Neutrophil (primary cell): ENCODE data around the gene REST.

Experiments used
- H3K27ac ChIP-seq: fragments of 200-600 bp; sonication (generic); 2 replicates; pipeline ENCODE4 v1.5.1; 2016; ENCODE audit warnings: mild to moderate bottlenecking, moderate library complexity
- H3K27me3 ChIP-seq: fragments of 200-600 bp; sonication (generic); 2 replicates; pipeline ENCODE4 v1.6.0; 2016; ENCODE audit warnings: mild to moderate bottlenecking
- H3K36me3 ChIP-seq: fragments of 200-600 bp; sonication (generic); 2 replicates; pipeline ENCODE4 v1.5.1; 2017
- H3K4me1 ChIP-seq, 2 experiments: fragments of 200-600 bp in 1 of 2; sonication (generic) in 1 of 2; 1 replicate in 1 of 2; 2 replicates in 1 of 2; pipeline versions ENCODE4 v1.5.1 to v1.6.1; 2013 to 2016; ENCODE audit warnings: low read depth in 1 of 2, low read length in 1 of 2, mild to moderate bottlenecking in 1 of 2, moderate library complexity in 1 of 2; ENCODE audit not compliant: control insufficient read depth in 1 of 2, insufficient read depth in 1 of 2
- H3K4me3 ChIP-seq, 2 experiments: fragments of 200-600 bp in 1 of 2; sonication (generic) in 1 of 2; 1 replicate in 1 of 2; 2 replicates in 1 of 2; pipeline ENCODE4 v1.5.1; 2013 to 2016; ENCODE audit warnings: low read depth in 1 of 2, low read length in 1 of 2, mild to moderate bottlenecking in 1 of 2, moderate library complexity in 1 of 2
- H3K9me3 ChIP-seq: fragments of 200-600 bp; sonication (generic); 2 replicates; pipeline ENCODE4 v1.5.1; 2016
- TF ChIP-seq, protein P1 (sequence below): fragments of 200-600 bp; sonication (generic); IDR thresholded peaks from 2 replicates; pipeline ENCODE4 v1.5.1; 2016; ENCODE audit warnings: antibody characterized with exemption

REST gene

DNA sequence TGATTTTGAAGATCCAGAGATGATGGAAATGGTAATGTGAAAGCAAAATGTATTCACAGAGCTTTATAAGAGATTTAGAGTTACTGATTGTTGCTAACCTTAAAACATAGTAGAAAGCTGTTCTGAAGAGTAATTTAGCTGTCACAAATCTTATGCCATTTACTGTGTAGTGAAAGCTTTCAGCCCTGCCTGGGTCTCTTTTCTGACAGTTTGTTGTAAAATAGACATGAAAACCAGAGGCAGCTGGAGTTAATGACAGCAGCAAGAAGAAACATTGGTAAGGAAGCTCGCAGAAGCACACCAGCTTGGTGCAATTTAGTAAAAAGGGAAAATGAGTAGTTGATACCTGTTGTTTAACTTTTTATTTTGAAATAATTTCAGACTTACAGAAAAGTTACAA is 92.1 kb downstream of the REST start:
- Histone ChIP-seq H3K4me1 (no peaks in the 10 kb centered on the region), H3K27ac (no peak overlapping the region), H3K36me3 (peaks cover 80% of the 10 kb centered on the region), H3K27me3 (no peaks in the 10 kb centered on the region), H3K4me3 (no peak overlapping the region), H3K9me3 (no peaks in the 10 kb centered on the region)
- TF ChIP-seq, protein P1, sequence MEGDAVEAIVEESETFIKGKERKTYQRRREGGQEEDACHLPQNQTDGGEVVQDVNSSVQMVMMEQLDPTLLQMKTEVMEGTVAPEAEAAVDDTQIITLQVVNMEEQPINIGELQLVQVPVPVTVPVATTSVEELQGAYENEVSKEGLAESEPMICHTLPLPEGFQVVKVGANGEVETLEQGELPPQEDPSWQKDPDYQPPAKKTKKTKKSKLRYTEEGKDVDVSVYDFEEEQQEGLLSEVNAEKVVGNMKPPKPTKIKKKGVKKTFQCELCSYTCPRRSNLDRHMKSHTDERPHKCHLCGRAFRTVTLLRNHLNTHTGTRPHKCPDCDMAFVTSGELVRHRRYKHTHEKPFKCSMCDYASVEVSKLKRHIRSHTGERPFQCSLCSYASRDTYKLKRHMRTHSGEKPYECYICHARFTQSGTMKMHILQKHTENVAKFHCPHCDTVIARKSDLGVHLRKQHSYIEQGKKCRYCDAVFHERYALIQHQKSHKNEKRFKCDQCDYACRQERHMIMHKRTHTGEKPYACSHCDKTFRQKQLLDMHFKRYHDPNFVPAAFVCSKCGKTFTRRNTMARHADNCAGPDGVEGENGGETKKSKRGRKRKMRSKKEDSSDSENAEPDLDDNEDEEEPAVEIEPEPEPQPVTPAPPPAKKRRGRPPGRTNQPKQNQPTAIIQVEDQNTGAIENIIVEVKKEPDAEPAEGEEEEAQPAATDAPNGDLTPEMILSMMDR, result no peak

DNA sequence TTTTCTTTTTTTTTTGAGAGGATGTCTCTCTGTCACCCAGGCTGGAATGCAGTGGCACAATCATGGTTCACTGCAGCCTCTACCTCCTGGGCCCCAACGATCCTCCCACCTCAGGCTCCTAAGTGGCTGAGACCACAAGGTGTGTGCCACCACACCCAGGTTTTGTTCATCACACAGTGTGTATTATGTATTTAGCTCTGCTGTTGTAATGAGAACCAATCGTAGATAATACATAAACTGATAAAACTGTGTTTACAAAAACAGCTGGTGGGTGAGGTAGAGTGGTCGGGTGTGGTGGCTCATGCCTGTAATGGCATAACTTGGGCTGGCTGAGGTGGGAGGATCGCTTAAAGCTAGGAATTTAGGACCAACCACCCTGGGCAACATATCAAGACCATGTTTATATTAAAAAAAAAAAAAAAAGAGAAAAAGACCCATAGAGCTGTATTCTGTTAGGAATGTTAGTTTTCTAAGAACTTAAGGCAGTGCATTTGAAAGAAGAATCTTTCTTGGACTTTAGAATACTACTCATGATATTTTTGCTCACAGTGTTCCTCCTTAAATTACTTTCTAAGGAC is 105.9 kb downstream of the REST start:
- Histone ChIP-seq H3K36me3 (peaks cover 100% of the 10 kb centered on the region), H3K27me3 (no peaks in the 10 kb centered on the region), H3K4me1 (no peaks in the 10 kb centered on the region), H3K9me3 (no peaks in the 10 kb centered on the region), H3K4me3 (no peak overlapping the region), H3K27ac (no peak overlapping the region)
- TF ChIP-seq, protein P1, result no peak
